BE2C (cell line): ENCODE measurements around the gene CD24.
"Not testable (repeated sequence)": the region's sequence is repeated elsewhere in the genome, so short reads cannot be mapped to it uniquely, and the experiment has no call there.

ENCODE experiments used
- DNase-seq: peaks from one replicate; pipeline ENCODE4 v3.0.0-alpha.2; 2020
- H3K27me3 ChIP-seq: fragments of 250-450 bp; sonication (Bioruptor Pico); 2 replicates; pipeline ENCODE4 v1.5.1; 2020; ENCODE audit warnings: mild to moderate bottlenecking
- H3K36me3 ChIP-seq: fragments of 250-450 bp; sonication (Bioruptor Pico); 2 replicates; pipeline ENCODE4 v1.5.1; 2020; ENCODE audit warnings: mild to moderate bottlenecking
- H3K4me1 ChIP-seq: fragments of 250-450 bp; sonication (Bioruptor Pico); 2 replicates; pipeline ENCODE4 v1.5.1; 2020
- H3K4me3 ChIP-seq: 2 replicates; pipeline ENCODE4 v1.5.1; 2011; ENCODE audit warnings: low read depth, low read length
- H3K9me3 ChIP-seq: fragments of 250-450 bp; sonication (Bioruptor Pico); 2 replicates; pipeline ENCODE4 v1.5.1; 2020
- TF ChIP-seq, protein P1 (sequence below): IDR thresholded peaks from 2 replicates; pipeline ENCODE4 v1.5.1; 2012; ENCODE audit warnings: mild to moderate bottlenecking, low read depth, low read length

Gene CD24

DNA sequence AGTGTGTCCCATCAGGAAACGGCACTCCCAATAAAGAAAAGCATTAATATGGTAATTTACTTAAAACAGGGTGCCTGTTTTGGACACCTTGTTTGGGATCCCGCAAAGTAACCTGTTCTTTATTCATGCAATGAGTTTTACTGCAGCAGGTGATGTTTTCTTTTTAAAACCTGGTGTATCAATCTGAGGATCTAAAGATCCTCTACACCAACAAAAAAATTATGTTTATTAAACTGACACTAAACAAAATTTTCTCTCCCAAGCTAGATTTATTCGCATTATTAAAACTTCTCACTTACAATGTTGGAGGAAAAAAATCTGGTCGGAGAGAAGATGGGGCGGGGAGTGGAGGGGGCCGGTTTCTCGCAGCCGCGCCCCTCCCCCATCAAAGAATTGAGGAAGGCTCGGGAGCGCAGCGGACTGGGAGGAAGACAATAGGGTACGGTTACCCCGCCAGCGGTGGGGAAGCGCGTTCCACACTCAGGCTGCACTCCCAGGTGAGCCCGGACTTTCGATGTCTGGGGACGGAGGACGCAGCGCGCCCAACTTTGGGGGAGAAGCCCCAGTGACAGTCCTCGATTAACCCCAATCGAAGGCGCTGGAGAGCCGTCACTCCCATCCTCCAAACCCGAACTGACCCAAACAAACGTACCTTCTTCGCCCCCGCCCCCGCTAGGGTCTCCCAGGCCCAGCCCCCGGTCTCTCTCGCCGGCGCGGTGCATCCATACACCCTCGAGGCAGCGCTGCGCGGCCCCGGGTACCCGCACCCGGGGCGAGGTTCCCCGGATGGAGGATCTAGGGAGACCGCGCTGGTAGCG lies 1.3 kb downstream of the CD24 start:
- TF ChIP-seq, protein P1, sequence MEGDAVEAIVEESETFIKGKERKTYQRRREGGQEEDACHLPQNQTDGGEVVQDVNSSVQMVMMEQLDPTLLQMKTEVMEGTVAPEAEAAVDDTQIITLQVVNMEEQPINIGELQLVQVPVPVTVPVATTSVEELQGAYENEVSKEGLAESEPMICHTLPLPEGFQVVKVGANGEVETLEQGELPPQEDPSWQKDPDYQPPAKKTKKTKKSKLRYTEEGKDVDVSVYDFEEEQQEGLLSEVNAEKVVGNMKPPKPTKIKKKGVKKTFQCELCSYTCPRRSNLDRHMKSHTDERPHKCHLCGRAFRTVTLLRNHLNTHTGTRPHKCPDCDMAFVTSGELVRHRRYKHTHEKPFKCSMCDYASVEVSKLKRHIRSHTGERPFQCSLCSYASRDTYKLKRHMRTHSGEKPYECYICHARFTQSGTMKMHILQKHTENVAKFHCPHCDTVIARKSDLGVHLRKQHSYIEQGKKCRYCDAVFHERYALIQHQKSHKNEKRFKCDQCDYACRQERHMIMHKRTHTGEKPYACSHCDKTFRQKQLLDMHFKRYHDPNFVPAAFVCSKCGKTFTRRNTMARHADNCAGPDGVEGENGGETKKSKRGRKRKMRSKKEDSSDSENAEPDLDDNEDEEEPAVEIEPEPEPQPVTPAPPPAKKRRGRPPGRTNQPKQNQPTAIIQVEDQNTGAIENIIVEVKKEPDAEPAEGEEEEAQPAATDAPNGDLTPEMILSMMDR, result no peak
- no peaks in the 10 kb centered on the region for H3K9me3 ChIP-seq
- DNase-seq, result peak; percentile 11
- no peaks in the 10 kb centered on the region; the same call in 1 of the 2 replicates for H3K4me1 ChIP-seq
- H3K4me3 ChIP-seq, result peak overlapping the region; percentile 55
- H3K36me3 ChIP-seq, result no peaks in the 10 kb centered on the region
- peaks cover 59% of the 10 kb centered on the region for H3K27me3 ChIP-seq

GRCh38 chr6:106972500-106972899 lies 2.0 kb downstream of the CD24 start:
- Histone ChIP-seq H3K4me3 (peak overlapping the region; percentile 55), H3K9me3 (no peaks in the 10 kb centered on the region), H3K27me3 (peaks cover 58% of the 10 kb centered on the region), H3K4me1 (no peaks in the 10 kb centered on the region; the same call in 1 of the 2 replicates), H3K36me3 (no peaks in the 10 kb centered on the region)
- TF ChIP-seq, protein P1, result no peak
- DNase-seq, result no peak

- H3K4me3 ChIP-seq, H3K36me3 ChIP-seq: not testable (repeated sequence)
- peaks cover 41% of the 10 kb centered on the region for H3K27me3 ChIP-seq
Measured at GRCh38 chr6:106970769-106971168, 3.8 kb downstream of the CD24 start.

GRCh38 chr6:106967936-106968555 lies 6.5 kb downstream of the CD24 start:
- no peaks in the 10 kb centered on the region; the same call in 1 of the 2 replicates for H3K9me3 ChIP-seq

More at GRCh38 chr6:106970769-106971168, 3.8 kb downstream of the CD24 start:
- DNase-seq, H3K9me3 ChIP-seq, H3K4me1 ChIP-seq: not testable (repeated sequence)

DNA sequence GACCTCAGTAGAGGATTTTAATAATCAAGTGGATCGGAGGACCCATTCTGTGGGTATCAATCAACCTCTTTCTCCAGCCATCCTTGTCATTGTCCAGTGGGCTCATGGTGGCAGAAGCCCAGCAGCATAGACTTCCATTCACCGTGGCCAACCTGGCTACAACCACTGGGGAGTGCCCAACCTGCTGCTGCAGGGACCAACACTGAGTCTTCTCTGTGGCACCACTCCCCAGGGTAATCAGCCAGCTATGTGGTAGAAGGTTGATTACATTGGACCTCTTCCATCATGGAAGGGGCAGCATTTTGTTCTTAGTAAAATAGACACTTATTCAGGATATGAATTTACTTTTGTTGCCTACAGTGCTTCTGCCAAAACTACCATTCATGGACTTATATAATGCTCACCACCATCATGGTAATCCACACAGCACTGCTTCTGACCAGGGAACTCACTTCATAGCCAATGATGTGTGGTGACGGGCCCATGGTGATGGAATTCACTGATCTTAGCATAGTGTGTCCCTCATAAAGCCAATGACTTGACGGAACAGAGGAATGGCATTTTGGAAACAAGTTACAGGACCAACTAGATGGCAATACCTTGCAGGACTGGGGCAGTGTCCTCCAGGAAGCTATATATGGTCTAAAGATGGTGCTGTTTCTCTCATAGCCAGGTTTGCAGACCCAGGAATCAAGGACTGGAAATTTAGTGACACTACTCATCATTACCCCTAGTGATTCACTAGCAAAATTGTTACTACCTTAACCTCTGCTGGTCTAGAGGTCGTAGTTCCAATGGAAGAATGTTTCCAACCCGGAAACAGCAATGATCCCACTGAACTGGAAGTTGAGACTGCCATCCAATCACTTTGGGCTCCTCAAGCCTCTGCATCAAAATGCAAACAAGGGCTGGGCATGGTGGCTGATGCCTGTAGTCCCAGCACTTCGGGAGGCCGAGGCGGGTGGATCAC lies 7.6 kb downstream of the CD24 start:
- TF ChIP-seq, protein P1, result no peak
- Histone ChIP-seq H3K4me1 (no peaks in the 10 kb centered on the region), H3K9me3 (no peaks in the 10 kb centered on the region; the same call in 1 of the 2 replicates), H3K27me3 (peaks cover 5% of the 10 kb centered on the region), H3K36me3 (no peaks in the 10 kb centered on the region), H3K4me3 (no peak overlapping the region)
- DNase-seq, result no peak

More at GRCh38 chr6:106967936-106968555, 6.5 kb downstream of the CD24 start:
- Histone ChIP-seq H3K4me3 (no peak overlapping the region), H3K27me3 (peaks cover 16% of the 10 kb centered on the region), H3K4me1 (no peaks in the 10 kb centered on the region), H3K36me3 (no peaks in the 10 kb centered on the region)
- DNase-seq, result no peak
- TF ChIP-seq, protein P1, result no peak

GRCh38 chr6:106966229-106966628 lies 8.3 kb downstream of the CD24 start:
- no peak overlapping the region for H3K4me3 ChIP-seq
- DNase-seq, result no peak
- TF ChIP-seq, protein P1, result peak; percentile 11; the same call in 1 of the 2 replicates
- no peaks in the 10 kb centered on the region for H3K4me1 ChIP-seq
- H3K36me3 ChIP-seq, result no peaks in the 10 kb centered on the region
- H3K9me3 ChIP-seq, result no peaks in the 10 kb centered on the region; the same call in 1 of the 2 replicates
- H3K27me3 ChIP-seq, result no peaks in the 10 kb centered on the region
